GM12892 (cell line): ENCODE results near the gene HIGD2B.

ENCODE experiments used
- POLR2A ChIP-seq: IDR thresholded peaks from 2 replicates; pipeline ENCODE4 v1.6.1; 2011; ENCODE audit warnings: low read depth, low read length, control low read depth
- POLR2AphosphoS5 ChIP-seq: IDR thresholded peaks from 2 replicates; pipeline ENCODE4 v1.6.1; 2011; ENCODE audit warnings: low read depth, low read length, control low read depth
- TAF1 ChIP-seq: IDR thresholded peaks from 2 replicates; pipeline ENCODE4 v1.6.1; 2011; ENCODE audit warnings: low read depth, mild to moderate bottlenecking, control low read depth, low read length, borderline replicate concordance

- TF ChIP-seq POLR2A (no peak), POLR2AphosphoS5 (no peak), TAF1 (no peak)
Measured at GRCh38 chr15:72735111-72735510, 49.1 kb upstream of the HIGD2B start.
